Common myeloid progenitor, CD34-positive (primary cell): ENCODE measurements around the gene LAMA3.

ENCODE experiments used
- CTCF ChIA-PET: fragments of 350-600 bp; sonication (Branson Sonifier 250); formaldehyde crosslinking; loops from one replicate; lab custom pipeline; 2021; ENCODE audit warnings: antibody characterized with exemption; lab: Charles Lee
- POLR2A ChIA-PET: fragments of 350-600 bp; sonication (Branson Sonifier 250); formaldehyde crosslinking; loops from one replicate; lab custom pipeline; 2021; ENCODE audit warnings: antibody characterized with exemption; lab: Charles Lee
- DNase-seq, 3 donors: peaks; one replicate each; pipeline versions ENCODE4 v3.0.0 to v3.0.0-alpha.2; 2013
- H3K27ac ChIP-seq, 2 experiments: 1 replicate in 1 of 2; 2 replicates in 1 of 2; pipeline ENCODE4 v1.7.0; 2013; ENCODE audit warnings: inconsistent platforms in 2 of 2, low read length in 2 of 2, mild to moderate bottlenecking in 2 of 2, low read depth in 1 of 2, moderate library complexity in 1 of 2; ENCODE audit not compliant: severe bottlenecking in 2 of 2, insufficient read depth in 1 of 2, poor library complexity in 1 of 2
- H3K27me3 ChIP-seq, 5 experiments: replicated peaks in 2 of 5; 1 replicate in 3 of 5; 2 replicates in 2 of 5; pipeline versions ENCODE4 v1.6.1 to v1.7.0; 2013; ENCODE audit warnings: low read length in 4 of 5, mild to moderate bottlenecking in 2 of 5, moderate library complexity in 2 of 5, inconsistent platforms in 1 of 5; ENCODE audit not compliant: insufficient read depth in 5 of 5, control insufficient read depth in 4 of 5
- H3K36me3 ChIP-seq, 4 experiments: 1 replicate in 2 of 4; 2 replicates in 2 of 4; pipeline versions ENCODE4 v1.6.1 to v1.7.0; 2013; ENCODE audit warnings: low read length in 3 of 4, control low read depth in 1 of 4, mild to moderate bottlenecking in 1 of 4; ENCODE audit not compliant: control insufficient read depth in 4 of 4, insufficient read depth in 4 of 4
- H3K4me1 ChIP-seq, 4 experiments: 1 replicate in 3 of 4; 2 replicates in 1 of 4; pipeline versions ENCODE4 v1.6.1 to v1.7.1; 2013; ENCODE audit warnings: low read length in 3 of 4, mild to moderate bottlenecking in 3 of 4, control low read depth in 1 of 4, inconsistent platforms in 1 of 4, moderate library complexity in 1 of 4; ENCODE audit not compliant: control insufficient read depth in 4 of 4, insufficient read depth in 4 of 4; ENCODE audit errors: control extremely low read depth in 1 of 4
- H3K4me3 ChIP-seq, 7 experiments: 1 replicate in 4 of 7; 2 replicates in 3 of 7; pipeline versions ENCODE4 v1.5.1 to v1.7.0; 2013; ENCODE audit warnings: mild to moderate bottlenecking in 7 of 7, low read length in 6 of 7, moderate library complexity in 6 of 7, inconsistent platforms in 2 of 7, low read depth in 2 of 7, control low read depth in 1 of 7; ENCODE audit not compliant: insufficient read depth in 4 of 7, control insufficient read depth in 1 of 7; ENCODE audit errors: extremely low read depth in 1 of 7
- H3K9me3 ChIP-seq, 5 experiments: 1 replicate in 4 of 5; 2 replicates in 1 of 5; pipeline versions ENCODE4 v1.6.1 to v1.7.1; 2013; ENCODE audit warnings: low read length in 4 of 5, mild to moderate bottlenecking in 2 of 5, inconsistent platforms in 1 of 5, low read depth in 1 of 5, moderate library complexity in 1 of 5; ENCODE audit not compliant: control insufficient read depth in 4 of 5, insufficient read depth in 2 of 5; ENCODE audit errors: control extremely low read depth in 1 of 5
- WGBS: methylation state at CpG from one replicate; pipeline ENCODE4 v1.1.5; 2013; ENCODE audit not compliant: insufficient coverage; 5-methylcytosine and 5-hydroxymethylcytosine counted together

Gene LAMA3

DNA sequence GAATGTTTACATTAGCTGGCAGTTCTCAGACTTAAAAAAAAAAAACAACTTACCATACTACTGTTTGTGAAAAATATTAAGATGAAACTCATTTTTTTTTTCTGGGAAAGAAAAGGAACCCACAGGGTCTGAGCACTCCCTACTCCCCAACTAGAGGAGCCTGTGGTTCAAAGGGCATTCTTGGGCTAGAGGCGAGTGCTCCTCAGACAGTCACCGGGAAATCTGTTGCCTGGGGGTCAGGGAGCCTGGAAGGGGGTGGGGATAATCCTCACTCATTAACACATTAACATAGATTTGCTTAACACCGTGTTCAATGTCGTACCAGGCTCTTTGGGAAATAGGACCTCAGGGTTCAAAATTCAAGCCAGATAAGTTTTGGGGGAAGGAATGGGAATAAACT is 57.6 kb downstream of the LAMA3 start:
- no peak overlapping the region for H3K27ac ChIP-seq
- H3K36me3 ChIP-seq = no peaks in the 10 kb centered on the region
- 90% methylated on average over 2 of the region's 4 CpGs for WGBS
- no peak overlapping the region for H3K4me3 ChIP-seq
- POLR2A ChIA-PET = no interaction called here
- H3K9me3 ChIP-seq = no peaks in the 10 kb centered on the region
- no peak for DNase-seq
- H3K4me1 ChIP-seq = no peaks in the 10 kb centered on the region
- H3K27me3 ChIP-seq = no peaks in the 10 kb centered on the region
- CTCF ChIA-PET = no interaction called here

DNA sequence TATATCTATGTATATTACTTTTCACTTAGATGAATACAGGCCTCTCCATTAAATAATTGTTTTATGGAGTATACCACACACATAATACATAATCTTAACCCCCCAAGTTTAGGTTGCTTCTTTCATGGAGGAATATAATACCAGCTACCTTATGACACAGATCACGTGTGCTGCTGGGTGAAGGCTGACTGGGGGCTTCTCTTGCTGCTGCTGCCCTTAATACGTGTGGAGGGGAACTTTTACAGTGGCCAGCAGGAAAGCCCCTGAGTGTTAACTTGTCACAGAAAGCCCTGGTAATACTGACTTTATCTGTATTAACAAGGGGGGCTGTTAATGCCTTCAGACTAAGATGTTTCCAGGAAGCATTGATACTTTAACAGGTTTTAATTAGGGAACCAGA is 63.1 kb downstream of the LAMA3 start:
- ChIA-PET POLR2A (no interaction called here), CTCF (interaction anchor here (0.9 kb wide), 1 partner anchor 11 kb away, joined by 5 read pairs; no protein-coding TSS in a partner anchor)
- no peak for DNase-seq
- Histone ChIP-seq H3K4me1 (no peaks in the 10 kb centered on the region), H3K27me3 (no peaks in the 10 kb centered on the region), H3K4me3 (no peak overlapping the region), H3K36me3 (no peaks in the 10 kb centered on the region), H3K9me3 (no peaks in the 10 kb centered on the region), H3K27ac (no peak overlapping the region)
- 100% methylated on average over 1 of the region's 2 CpGs for WGBS

- POLR2A ChIA-PET = no interaction called here
- Histone ChIP-seq H3K27me3 (no peaks in the 10 kb centered on the region), H3K9me3 (no peaks in the 10 kb centered on the region), H3K4me1 (no peaks in the 10 kb centered on the region), H3K4me3 (no peak overlapping the region), H3K36me3 (no peaks in the 10 kb centered on the region), H3K27ac (no peak overlapping the region)
- CTCF ChIA-PET = no interaction called here
- DNase-seq = no peak
- WGBS = 78% methylated on average over 1 of the region's 1 CpG
Measured at GRCh38 chr18:23752796-23753195, 63.5 kb downstream of the LAMA3 start.

GRCh38 chr18:23756590-23757436 is 67.6 kb downstream of the LAMA3 start:
- Histone ChIP-seq H3K27ac (no peak overlapping the region), H3K27me3 (no peaks in the 10 kb centered on the region), H3K9me3 (no peaks in the 10 kb centered on the region), H3K4me3 (no peak overlapping the region), H3K4me1 (no peaks in the 10 kb centered on the region), H3K36me3 (no peaks in the 10 kb centered on the region)
- CTCF ChIA-PET = no interaction called here
- WGBS = 95% methylated on average over 22 of the region's 34 CpGs
- DNase-seq = no peak
- POLR2A ChIA-PET = no interaction called here

DNA sequence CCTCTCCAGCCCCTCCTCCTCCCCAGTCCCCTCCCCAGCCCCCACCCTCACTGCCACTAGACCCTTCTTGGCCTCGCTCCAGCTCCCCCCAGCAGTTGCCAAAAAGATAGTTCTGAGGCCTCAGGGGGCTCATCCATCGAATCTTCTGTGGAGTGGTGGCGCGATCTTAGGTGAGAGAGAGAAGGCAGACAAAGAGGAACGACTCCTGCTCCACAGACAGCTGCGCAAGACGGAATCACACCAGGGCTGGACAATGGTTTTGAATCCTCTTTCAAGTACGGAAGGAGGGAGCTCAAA is 68.1 kb downstream of the LAMA3 start:
- H3K4me1 ChIP-seq = no peaks in the 10 kb centered on the region
- POLR2A ChIA-PET = no interaction called here
- no peaks in the 10 kb centered on the region for H3K9me3 ChIP-seq
- no peak overlapping the region for H3K27ac ChIP-seq
- DNase-seq = no peak
- no peaks in the 10 kb centered on the region for H3K27me3 ChIP-seq
- CTCF ChIA-PET = no interaction called here
- H3K4me3 ChIP-seq = no peak overlapping the region
- WGBS = over 99% methylated on average over 8 of the region's 8 CpGs
- no peaks in the 10 kb centered on the region for H3K36me3 ChIP-seq

GRCh38 chr18:23758281-23758680 is 69.0 kb downstream of the LAMA3 start:
- 87% methylated on average over 14 of the region's 14 CpGs for WGBS
- no peaks in the 10 kb centered on the region for H3K27me3 ChIP-seq
- POLR2A ChIA-PET = no interaction called here
- no peak overlapping the region for H3K4me3 ChIP-seq
- no peak for DNase-seq
- no peaks in the 10 kb centered on the region for H3K9me3 ChIP-seq
- CTCF ChIA-PET = no interaction called here
- H3K36me3 ChIP-seq = no peaks in the 10 kb centered on the region
- no peak overlapping the region for H3K27ac ChIP-seq
- H3K4me1 ChIP-seq = no peaks in the 10 kb centered on the region

GRCh38 chr18:23761941-23762340 is 72.7 kb downstream of the LAMA3 start:
- WGBS = 100% methylated on average over 3 of the region's 5 CpGs
- no peaks in the 10 kb centered on the region for H3K4me1 ChIP-seq
- ChIA-PET CTCF (interaction anchor here (1.0 kb wide), 1 partner anchor 30 kb away, joined by 3 read pairs; no protein-coding TSS in a partner anchor), POLR2A (no interaction called here)
- H3K27ac ChIP-seq = no peak overlapping the region
- H3K27me3 ChIP-seq = no peaks in the 10 kb centered on the region
- no peaks in the 10 kb centered on the region for H3K9me3 ChIP-seq
- no peaks in the 10 kb centered on the region for H3K36me3 ChIP-seq
- no peak for DNase-seq
- no peak overlapping the region for H3K4me3 ChIP-seq
